Activated T-helper 2 cell treated with anti-CD3 and anti-CD28 coated beads, Interferon-gamma antibody, Interleukin-2, Interleukin-4, amounts not matched to agents 10 μg/mL and 5 μg/mL and 100 μg/mL, durations not matched to agents 14 hours and 24 hours and 36 hours (primary cell): ENCODE data around the gene IGF2. TPM values are rescaled to one million over a fixed set of nuclear protein-coding genes. Genes with fewer than 3 reads are reported as not detected.
"Not testable (repeated sequence)": the region's sequence is repeated elsewhere in the genome, so short reads cannot be mapped to it uniquely, and the experiment has no call there.

ENCODE experiments used
- DNase-seq: peaks from one replicate; pipeline ENCODE4 v3.0.0; 2021; ENCODE audit warnings: low spot score
- H3K27ac Mint-ChIP-seq: one replicate; pipeline ENCODE4 v1.8.0; 2021; ENCODE audit warnings: mixed read lengths
- H3K27me3 Mint-ChIP-seq: one replicate; pipeline ENCODE4 v1.8.0; 2021; ENCODE audit warnings: low read depth, mixed read lengths
- H3K36me3 Mint-ChIP-seq: one replicate; pipeline ENCODE4 v1.8.0; 2021; ENCODE audit warnings: low read depth, mixed read lengths
- H3K4me1 Mint-ChIP-seq: one replicate; pipeline ENCODE4 v1.8.0; 2021; ENCODE audit warnings: low read depth, mixed read lengths
- H3K4me3 Mint-ChIP-seq: one replicate; pipeline ENCODE4 v1.8.0; 2021; ENCODE audit warnings: low read depth, mild to moderate bottlenecking, moderate library complexity, mixed read lengths
- H3K9me3 Mint-ChIP-seq: one replicate; pipeline ENCODE4 v1.8.0; 2021; ENCODE audit warnings: mixed read lengths
- intact Hi-C: fragments of 100-400 bp; cut with micrococcal nuclease; formaldehyde crosslinking; loops from one replicate; pipeline ENCODE4 v1.15.1; 2023
- total RNA-seq: library from RNA; stranded (reverse); gene quantifications from 2 replicates; pipeline ENCODE4 v1.2.3, GENCODE V29; 2022

IGF2 gene, protein sequence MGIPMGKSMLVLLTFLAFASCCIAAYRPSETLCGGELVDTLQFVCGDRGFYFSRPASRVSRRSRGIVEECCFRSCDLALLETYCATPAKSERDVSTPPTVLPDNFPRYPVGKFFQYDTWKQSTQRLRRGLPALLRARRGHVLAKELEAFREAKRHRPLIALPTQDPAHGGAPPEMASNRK
- 0.05 and 0.16 TPM in 2 replicates for total RNA-seq

DNA sequence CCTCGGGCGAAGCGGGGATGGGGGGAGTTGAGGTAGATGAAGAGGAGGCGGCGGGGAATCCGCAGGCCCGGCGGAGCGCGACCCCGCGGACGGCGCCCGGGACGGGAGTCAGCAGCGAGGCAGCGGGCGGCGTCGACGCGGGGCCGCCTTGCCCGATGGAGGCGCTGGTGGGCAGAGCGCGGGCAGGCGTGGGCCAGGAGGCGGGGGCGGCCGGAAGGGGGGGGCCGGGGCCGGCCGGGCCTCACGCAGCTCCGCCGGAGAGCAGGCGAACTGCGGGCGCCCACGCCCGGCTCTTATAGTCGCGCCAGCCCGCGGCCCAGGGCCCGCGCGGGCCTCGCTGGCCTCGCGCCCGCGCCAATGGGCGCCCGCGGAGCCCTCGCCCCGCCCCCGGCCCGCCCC, at the start of gene IGF2:
Gene IGF2 (minus strand): TSS at position 267 of the 399 bp plus-strand sequence. CDS start 3,866 bp downstream, outside the sequence.
- H3K27ac Mint-ChIP-seq, result no peak within 1 kb of the TSS
- no peaks in the 10 kb centered on the region for H3K36me3 Mint-ChIP-seq
- intact Hi-C loops, result no loop called here
- peaks cover 3% of the 10 kb centered on the region for H3K9me3 Mint-ChIP-seq
- no peak within 1 kb of the TSS for H3K4me3 Mint-ChIP-seq
- H3K4me1 Mint-ChIP-seq, result peaks cover 14% of the 10 kb centered on the region
- H3K27me3 Mint-ChIP-seq, result peaks cover 56% of the 10 kb centered on the region
- DNase-seq, result no peak

DNA sequence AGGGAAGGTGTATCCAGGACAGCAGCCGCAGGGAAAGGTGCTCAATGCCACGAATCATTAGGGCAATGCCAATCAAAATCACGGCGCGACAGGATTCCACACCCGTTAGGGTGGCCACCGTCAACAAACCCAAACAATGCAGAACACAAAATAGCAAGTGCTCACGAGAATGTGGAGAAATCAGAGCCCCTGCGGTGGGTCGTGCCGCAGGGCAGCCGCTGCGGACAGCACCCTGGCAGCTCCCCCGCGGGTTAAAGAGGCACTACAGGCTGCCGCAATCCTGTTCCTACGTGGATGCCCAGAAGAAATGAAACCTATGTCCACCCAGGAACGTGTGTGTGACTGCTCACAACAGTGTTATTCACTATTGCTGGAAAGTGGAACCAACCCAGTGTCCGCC, 49.6 kb upstream of the IGF2 start:
- no peak overlapping the region for H3K4me3 Mint-ChIP-seq
- intact Hi-C loops, result no loop called here
- no peaks in the 10 kb centered on the region for H3K4me1 Mint-ChIP-seq
- H3K27me3 Mint-ChIP-seq, result peaks cover 3% of the 10 kb centered on the region
- H3K9me3 Mint-ChIP-seq, result no peaks in the 10 kb centered on the region
- H3K36me3 Mint-ChIP-seq, result no peaks in the 10 kb centered on the region
- no peak overlapping the region for H3K27ac Mint-ChIP-seq
- no peak for DNase-seq

DNA sequence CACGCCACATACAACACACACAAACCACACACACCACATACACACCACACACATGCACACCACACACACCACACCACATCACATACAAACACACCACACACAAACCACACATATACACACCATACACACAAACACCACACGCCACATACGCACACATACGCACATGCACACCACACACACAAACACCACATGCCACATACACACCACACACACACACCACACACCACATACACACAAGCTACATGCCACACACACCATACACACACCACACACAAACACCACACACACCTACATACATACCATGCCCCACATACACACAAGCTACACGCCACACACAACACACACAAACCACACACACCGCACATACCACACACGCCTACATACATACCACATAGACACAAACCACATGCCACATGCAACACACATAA, 48.1 kb upstream of the IGF2 start:
- intact Hi-C loops, result loop anchor here (2.0 kb wide), 1 partner anchor 234 kb away; no protein-coding TSS in a partner anchor
- Mint-ChIP-seq H3K36me3 (no peaks in the 10 kb centered on the region), H3K27me3 (peaks cover 3% of the 10 kb centered on the region), H3K9me3 (no peaks in the 10 kb centered on the region), H3K4me3 (no peak overlapping the region), H3K27ac (no peak overlapping the region), H3K4me1 (no peaks in the 10 kb centered on the region)
- no peak for DNase-seq

DNA sequence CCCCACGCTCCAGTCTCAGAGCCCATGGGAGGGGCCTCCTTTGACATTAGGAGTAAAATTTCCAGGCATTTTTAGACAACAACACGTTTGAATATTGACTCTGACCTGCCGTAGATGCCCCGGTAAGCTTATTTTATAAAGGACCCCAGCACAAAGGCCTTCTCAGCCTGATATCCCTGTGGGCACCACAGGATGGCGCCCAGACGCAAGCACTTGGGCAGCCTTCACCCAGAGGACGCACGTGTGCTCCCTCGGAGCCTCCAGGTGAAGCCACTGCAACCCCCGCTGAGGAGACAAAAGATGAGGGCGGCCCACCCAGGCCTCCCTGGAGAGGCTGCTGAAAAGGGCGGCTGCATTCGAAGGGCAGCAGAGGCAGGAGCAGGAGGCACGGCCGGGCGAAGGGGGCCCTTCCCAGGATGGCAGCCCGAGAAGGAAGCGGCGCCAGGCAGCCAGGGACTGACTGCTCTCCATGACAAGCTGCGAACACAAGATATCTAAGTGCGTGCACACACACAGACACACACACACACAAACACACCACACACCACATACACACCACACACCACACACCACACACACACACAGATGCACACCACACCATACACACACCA, 47.6 kb upstream of the IGF2 start:
- H3K4me1 Mint-ChIP-seq, result no peaks in the 10 kb centered on the region
- no peak overlapping the region for H3K27ac Mint-ChIP-seq
- intact Hi-C loops, result loop anchor here (2.0 kb wide), 1 partner anchor 234 kb away; no protein-coding TSS in a partner anchor
- no peaks in the 10 kb centered on the region for H3K36me3 Mint-ChIP-seq
- H3K4me3 Mint-ChIP-seq, result no peak overlapping the region
- peaks cover 3% of the 10 kb centered on the region for H3K27me3 Mint-ChIP-seq
- DNase-seq, result no peak
- no peaks in the 10 kb centered on the region for H3K9me3 Mint-ChIP-seq

DNA sequence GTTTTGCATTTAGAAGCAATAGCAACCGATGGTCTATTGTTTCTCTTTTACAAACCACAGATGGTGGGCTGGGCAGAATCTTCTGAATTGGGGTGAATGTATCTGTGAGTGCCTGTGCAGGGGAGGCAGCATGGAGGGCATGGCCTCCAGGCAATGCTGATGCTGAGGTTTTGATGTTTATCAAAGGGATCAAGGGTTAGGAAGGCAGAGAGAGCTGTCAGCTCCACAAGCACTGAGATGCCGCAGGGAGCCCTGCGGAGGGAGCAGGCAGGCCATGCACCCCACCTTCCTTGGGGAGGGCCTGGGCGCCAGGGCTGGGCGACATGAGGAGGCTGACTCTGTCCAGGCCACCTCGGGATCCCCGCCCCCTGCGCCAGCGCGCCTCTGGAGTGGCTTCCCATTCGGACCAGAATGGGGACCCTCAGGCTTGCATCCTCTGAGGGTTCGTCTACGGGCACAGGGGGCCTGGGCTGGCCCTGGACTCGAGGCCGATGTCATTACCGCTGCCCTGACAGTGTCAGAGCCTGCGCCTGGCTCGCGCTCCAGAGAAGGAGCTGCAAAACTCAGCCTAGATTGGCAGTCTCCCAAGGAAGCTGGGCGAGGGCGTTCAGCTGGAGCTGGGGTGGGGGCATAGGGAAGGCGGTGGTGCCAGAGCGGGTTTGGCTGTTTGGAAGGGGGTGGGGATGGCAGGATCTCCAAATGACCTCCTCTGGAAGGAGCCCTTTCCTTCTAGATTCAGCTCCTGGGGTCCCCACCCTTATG, 46.3 kb upstream of the IGF2 start:
- H3K36me3 Mint-ChIP-seq, result no peaks in the 10 kb centered on the region
- no peaks in the 10 kb centered on the region for H3K27me3 Mint-ChIP-seq
- H3K9me3 Mint-ChIP-seq, result no peaks in the 10 kb centered on the region
- H3K27ac Mint-ChIP-seq, result no peak overlapping the region
- intact Hi-C loops, result loop anchor here (2.0 kb wide), 1 partner anchor 235 kb away; no protein-coding TSS in a partner anchor
- DNase-seq, result no peak
- no peak overlapping the region for H3K4me3 Mint-ChIP-seq
- H3K4me1 Mint-ChIP-seq, result no peaks in the 10 kb centered on the region

DNA sequence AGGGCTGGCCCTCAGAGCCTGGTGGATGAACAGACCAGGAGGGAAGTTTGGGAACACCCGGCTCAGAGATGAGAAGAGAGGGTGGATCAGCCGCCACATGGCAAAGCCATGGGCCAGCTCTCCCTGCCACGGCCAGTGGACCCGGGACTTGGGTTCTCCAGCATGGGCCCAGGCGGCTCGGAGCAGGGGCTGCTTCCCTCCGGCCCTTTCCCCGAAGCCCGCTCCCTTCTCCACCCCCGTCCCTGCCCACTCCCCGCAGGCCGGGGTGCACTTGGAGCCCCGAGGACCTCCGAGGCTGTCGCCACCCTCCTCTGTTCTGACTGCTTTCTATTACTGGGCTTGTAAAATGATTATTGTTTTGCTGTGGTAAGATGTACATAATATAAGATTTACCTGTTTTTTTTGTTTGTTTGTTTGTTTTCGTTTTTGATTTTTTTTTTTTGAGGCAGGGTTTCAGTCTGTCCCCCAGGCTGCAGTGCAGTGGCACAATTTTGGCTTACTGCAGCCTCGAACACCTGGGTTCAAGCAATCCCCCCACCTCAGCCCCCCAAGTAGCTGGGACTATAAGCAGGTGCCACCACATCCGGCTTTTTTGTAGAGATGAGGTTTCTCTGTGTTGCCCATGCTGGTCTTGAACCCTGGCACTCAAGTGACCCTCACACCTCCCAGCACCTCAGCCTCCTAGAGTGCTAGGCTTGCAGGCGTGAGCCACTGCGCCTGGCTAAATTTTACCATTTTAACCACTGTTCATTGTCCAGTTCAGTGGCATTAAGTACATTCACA, 43.7 kb upstream of the IGF2 start:
- no peaks in the 10 kb centered on the region for H3K27me3 Mint-ChIP-seq
- no peak for DNase-seq
- intact Hi-C loops, result no loop called here
- no peaks in the 10 kb centered on the region for H3K9me3 Mint-ChIP-seq
- H3K4me3 Mint-ChIP-seq, result no peak overlapping the region
- no peaks in the 10 kb centered on the region for H3K4me1 Mint-ChIP-seq
- H3K36me3 Mint-ChIP-seq, result no peaks in the 10 kb centered on the region
- H3K27ac Mint-ChIP-seq, result no peak overlapping the region

DNA sequence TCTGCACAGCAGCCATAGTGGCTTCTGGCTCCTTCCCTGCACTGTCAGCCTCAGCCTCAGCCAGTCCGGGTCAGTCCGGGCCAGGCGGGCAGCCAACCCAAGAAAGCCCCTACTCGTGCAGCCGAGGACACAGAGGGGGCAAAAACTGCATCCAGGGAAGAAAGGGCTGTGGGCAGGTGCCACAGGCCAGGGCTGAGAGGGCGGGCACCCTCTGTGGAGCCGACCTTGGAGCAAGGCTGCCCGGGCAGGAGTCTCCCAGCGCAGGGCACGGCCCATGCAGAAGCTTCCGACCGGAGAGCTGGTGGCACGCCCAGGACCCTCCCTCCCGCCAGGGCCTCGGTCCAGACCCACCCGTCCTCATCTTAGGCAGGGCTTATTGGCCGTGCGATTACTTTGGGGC, 42.9 kb upstream of the IGF2 start:
- Mint-ChIP-seq H3K36me3 (no peaks in the 10 kb centered on the region), H3K9me3 (no peaks in the 10 kb centered on the region), H3K4me3 (no peak overlapping the region), H3K27me3 (no peaks in the 10 kb centered on the region), H3K27ac (no peak overlapping the region), H3K4me1 (no peaks in the 10 kb centered on the region)
- intact Hi-C loops, result no loop called here
- DNase-seq, result no peak

DNA sequence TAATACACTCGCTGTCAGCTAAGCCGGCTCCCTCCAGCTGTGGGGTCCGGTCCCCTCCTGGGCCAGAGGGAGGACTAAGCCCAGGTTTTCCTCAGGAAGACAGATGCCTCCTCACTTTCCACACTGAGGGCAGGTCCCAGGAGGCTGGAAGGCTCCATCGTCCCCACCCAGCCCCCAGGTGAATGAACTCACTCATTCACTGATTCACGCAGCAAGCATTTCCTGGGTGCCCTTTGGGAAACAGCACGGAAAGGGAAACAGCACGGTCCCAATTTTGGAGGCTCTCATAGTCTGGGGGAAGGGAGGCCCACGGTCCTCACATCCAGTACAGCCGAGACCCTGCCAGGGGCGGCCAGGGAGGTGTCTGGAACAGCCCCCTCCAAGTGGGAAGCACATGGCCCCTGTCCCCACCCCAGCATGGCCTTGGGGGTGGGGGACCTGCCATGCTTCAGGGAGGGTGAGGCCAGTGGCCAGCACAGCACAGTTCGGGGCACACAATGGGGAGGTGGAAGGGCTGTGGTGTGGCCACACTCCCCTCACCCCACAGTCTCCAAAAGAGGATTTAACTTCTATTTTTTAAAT, 41.7 kb upstream of the IGF2 start:
- Mint-ChIP-seq H3K4me3 (no peak overlapping the region), H3K9me3 (no peaks in the 10 kb centered on the region), H3K27ac (no peak overlapping the region), H3K27me3 (no peaks in the 10 kb centered on the region), H3K4me1 (no peaks in the 10 kb centered on the region), H3K36me3 (no peaks in the 10 kb centered on the region)
- intact Hi-C loops, result no loop called here
- no peak for DNase-seq

DNA sequence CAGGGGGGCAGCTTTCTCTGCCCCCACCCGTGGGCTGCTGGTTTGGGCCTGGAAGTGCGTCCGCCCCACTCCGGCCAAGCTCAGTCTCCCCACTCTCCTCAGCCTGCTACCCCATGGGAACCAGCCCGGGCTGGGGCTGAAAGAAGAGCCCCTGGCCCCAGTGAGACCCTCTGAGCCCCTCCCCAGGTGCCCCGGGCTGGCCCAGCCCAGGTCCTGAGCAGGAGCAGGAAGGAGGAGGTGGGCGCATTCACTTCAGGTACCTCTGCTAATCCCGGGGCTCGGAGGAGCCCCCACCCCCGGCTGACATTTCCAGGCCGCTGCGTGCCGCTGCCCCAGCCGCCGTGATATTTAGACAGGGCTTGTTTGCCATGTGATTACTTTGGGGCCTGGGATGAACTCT, 41.2 kb upstream of the IGF2 start:
- H3K9me3 Mint-ChIP-seq, result no peaks in the 10 kb centered on the region
- H3K27me3 Mint-ChIP-seq, result no peaks in the 10 kb centered on the region
- intact Hi-C loops, result no loop called here
- no peak overlapping the region for H3K27ac Mint-ChIP-seq
- no peak for DNase-seq
- no peaks in the 10 kb centered on the region for H3K36me3 Mint-ChIP-seq
- no peaks in the 10 kb centered on the region for H3K4me1 Mint-ChIP-seq
- H3K4me3 Mint-ChIP-seq, result no peak overlapping the region

DNA sequence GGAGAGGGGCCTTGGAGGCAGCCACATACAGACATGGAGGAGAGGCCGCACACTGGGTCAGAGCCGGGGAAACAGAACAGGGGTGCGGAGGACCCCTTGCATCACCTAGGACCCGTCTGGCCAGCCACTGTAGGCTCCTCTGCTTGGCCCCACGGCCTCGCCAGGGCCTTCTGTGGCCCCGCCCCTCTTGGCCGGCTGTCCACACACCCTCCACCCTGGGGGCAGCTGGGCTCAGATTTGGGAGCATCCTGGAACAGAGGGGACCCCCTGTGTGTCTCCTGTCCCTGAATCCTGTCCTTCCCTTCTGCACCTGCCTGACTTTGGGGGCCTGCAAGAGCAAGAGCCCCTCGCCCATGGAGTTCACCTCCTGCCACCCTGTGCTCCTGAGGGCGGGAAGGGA, 40.3 kb upstream of the IGF2 start:
- no peak for DNase-seq
- intact Hi-C loops, result no loop called here
- H3K27me3 Mint-ChIP-seq, result no peaks in the 10 kb centered on the region
- no peaks in the 10 kb centered on the region for H3K9me3 Mint-ChIP-seq
- no peaks in the 10 kb centered on the region for H3K36me3 Mint-ChIP-seq
- no peaks in the 10 kb centered on the region for H3K4me1 Mint-ChIP-seq
- no peak overlapping the region for H3K27ac Mint-ChIP-seq
- no peak overlapping the region for H3K4me3 Mint-ChIP-seq

DNA sequence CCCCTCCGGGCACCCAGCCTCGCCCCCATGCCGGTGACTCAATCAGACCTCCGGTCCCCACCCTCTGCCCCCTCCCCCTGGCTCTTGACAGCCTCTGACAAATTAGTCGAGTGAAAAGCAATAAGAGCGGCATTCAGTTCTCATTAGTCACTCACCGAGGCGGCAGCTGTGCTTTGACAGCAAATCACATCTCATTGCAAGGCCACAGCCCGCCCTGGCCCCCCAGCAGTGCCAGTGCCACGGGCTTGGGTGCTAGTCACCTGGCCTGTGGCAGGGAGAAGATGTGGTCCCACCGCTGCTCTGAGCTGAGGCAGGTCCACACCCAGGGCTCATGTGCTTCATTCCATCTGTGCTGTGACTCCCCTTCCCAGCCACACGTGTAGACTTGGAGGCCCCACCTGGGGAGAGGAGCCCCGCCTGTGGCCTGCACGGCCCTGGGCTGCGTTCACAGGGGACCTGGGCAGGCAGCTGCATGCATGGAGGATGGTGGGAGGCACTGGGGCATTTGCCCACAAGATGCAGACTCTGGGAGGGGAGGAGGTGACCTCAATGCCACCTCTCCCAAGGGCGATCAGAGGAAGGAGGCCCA, 39.8 kb upstream of the IGF2 start:
- Mint-ChIP-seq H3K4me1 (no peaks in the 10 kb centered on the region), H3K27me3 (no peaks in the 10 kb centered on the region), H3K27ac (no peak overlapping the region), H3K4me3 (no peak overlapping the region), H3K9me3 (no peaks in the 10 kb centered on the region), H3K36me3 (no peaks in the 10 kb centered on the region)
- DNase-seq, result no peak
- intact Hi-C loops, result no loop called here

DNA sequence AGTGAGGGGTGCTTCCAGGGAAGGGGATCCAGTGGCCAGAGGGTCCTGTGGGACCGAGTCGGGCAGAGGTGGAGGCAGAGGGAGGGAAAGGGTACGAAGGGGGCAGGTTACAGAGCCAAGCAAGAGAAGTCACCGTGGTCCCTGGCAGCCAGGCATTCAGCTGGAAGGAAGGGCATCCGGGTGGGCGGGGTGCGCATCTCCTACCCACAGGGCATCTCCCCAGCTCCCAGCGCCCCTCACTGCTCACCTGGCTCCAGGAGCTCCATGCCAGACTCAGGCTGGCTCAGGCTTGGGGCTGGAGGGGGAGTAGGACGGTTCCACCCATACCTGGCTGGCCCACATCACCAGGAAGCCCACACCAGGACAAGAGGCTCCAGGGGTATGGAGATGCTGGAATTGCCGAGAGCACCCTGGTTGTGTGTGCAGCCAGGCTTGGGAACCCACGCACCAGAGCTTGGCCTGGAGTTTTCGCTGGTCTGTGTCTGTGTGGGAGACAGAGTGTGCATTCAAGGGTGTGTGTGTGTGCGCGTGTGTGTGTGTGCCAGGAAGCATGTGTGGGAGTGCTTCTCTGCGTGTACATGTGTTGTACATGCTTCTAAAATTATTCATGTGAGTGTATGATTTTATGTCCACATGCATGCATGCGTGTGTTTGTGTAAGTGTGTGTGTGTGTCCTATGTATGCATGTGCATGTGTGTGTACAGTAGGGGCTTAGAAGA, 39.0 kb upstream of the IGF2 start:
- H3K4me1 Mint-ChIP-seq, H3K4me3 Mint-ChIP-seq, H3K36me3 Mint-ChIP-seq, intact Hi-C loops, H3K9me3 Mint-ChIP-seq, DNase-seq, H3K27ac Mint-ChIP-seq, H3K27me3 Mint-ChIP-seq: not testable (repeated sequence)
